Kidney glomerular epithelial cell (primary cell): ENCODE measurements around the gene PDSS2.
A peak's percentile ranks its signal among the peaks of the same experiment; 100 is the strongest.

ENCODE experiments used
- DNase-seq: peaks from one replicate; lab custom pipeline; 2025; lab: John Stamatoyannopoulos, UW

PDSS2 gene

DNA sequence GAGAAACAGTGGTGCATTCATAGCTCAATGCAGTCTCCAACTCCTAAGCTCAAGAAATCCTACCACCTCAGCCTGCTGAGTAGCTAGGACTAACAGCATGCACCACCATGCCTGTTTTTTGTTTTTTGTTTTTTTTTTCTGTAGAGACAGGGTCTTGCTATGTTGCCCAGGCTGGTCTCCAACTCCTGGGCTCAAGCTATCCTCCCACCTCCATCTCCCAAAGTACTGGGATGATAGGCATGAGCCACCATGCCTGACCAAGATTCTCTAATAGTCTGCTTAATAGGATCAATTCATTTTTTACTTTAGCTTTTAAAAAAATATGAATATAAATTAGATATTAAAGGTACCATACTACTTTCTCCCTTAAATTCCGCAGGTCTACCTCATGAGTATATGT is 191.7 kb downstream of the PDSS2 start:
- no peak for DNase-seq

DNA sequence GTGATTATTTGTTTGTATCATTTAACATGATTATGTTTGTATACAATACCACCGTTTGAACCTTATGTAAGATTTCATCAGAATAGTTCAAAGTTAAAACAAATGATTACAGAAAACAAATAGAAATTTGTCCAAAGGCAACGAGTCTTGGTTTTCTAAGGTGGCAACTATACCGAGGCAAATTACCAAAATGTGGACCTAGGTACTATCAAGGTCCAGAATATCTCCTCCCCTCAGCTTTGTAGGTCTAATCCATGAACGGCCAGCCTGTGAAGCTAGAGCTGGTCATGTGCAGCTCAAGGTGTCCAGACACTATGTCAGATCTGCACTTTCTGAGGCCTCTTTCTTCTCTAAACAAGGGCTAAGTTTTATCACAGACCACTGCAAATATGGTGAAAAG is 192.4 kb downstream of the PDSS2 start:
- DNase-seq: no peak

DNA sequence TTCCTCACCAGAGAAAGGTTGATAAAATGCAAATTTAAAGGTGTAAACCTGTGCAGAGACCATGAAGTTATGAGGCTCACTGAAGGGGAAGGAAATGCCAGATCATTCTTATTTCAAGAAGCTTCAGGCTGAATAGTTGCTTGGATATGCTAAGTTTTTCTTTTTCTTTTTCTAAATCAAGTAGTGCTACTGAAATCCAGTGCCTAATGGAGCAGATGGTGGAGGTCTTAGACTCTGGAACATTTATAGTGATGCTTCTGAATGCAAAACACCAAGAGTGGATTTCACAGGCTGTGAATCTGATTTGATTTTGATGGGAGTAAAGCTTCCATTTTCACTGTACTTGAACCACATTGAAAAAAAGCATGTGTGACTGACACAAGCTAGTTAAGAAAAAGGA is 192.8 kb downstream of the PDSS2 start:
- no peak for DNase-seq

DNA sequence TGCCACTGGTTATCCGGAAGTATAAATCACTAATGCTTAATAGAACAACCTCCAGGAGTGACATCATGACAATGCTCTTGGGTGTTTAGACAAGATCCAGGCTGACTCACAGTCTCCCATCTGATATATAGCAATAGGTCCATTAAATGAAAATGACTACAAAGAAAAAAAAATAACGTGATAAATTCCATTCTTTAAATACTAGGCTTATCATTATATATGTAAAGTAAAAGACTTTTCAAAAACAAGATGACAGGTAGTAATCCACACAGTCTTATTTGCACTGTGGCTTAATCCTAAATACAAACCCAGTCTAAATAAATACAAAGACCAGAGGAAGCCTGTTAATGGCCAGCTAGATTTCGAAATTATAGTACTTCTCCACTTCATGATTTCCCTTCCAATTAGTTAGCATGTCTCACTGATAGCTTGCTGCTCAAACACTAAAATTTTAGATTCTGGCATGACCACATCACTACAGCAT is 195.0 kb downstream of the PDSS2 start:
- peak; percentile 41 for DNase-seq

DNA sequence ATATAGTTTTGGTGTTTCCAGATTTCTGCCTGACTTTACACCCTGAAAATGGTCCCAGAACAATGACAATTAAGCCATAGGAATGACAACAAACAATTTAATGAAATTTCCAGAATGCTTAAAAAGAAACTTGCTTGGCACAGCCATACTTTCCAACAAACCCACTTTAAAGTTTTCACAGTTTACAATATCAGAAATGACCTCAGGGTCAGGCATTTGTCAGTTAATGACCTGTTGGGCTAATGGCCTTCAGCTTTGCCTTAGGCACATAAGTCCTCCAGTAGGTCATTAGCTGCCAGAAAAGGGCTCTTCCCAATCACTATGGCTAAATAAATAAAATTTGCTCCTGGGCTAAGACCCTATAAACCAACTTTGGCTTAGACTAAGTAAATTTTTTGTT is 199.4 kb downstream of the PDSS2 start:
- DNase-seq: no peak

DNA sequence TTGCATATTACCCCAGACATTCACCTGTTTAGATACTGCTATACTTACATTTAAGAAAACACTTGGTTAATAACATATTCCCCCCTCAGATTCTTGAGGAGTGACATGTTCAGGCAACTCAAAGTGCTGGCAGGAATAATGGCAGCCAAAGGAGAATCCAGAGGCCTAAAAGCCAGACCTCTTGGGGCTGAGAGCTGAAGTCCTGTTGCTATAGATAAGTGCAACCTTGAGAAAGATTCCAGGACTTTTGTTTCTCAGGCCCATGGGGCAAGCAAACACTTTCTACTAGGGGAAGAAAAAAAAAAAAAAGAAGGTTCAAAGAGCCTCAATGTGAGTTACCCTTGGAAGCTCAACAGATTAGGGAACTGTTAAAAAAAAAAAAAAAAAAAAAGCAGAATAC is 211.2 kb downstream of the PDSS2 start:
- DNase-seq: no peak

DNA sequence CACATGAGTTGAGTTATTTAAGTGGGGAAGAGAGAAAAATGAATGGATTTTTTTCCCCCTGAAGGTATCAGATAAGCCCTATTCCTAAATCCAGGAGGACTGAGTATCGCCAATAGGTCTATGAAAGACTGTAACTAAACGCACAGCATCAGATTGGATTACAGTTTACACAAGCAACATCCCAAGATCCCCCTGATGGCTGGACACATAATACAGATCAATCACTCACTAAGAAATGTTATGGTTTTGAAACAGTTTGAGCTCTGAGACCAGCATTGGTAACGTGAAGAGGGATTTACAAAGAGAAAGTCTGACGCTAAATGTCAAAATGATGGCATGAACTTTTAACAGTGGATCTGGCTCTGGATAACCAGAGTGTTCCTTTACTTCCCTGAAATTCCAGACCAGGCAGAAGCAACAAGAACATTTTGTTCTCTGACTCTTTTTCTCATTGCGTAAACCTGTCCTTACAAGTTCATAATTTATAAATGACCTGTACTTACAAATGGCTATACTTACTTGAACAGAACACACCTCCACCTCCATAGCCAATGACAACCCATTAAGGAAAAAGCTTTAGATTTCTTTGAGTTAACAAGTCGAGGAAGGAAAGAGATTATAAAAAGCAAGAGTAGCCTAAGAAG is 212.3 kb downstream of the PDSS2 start:
- no peak for DNase-seq

DNA sequence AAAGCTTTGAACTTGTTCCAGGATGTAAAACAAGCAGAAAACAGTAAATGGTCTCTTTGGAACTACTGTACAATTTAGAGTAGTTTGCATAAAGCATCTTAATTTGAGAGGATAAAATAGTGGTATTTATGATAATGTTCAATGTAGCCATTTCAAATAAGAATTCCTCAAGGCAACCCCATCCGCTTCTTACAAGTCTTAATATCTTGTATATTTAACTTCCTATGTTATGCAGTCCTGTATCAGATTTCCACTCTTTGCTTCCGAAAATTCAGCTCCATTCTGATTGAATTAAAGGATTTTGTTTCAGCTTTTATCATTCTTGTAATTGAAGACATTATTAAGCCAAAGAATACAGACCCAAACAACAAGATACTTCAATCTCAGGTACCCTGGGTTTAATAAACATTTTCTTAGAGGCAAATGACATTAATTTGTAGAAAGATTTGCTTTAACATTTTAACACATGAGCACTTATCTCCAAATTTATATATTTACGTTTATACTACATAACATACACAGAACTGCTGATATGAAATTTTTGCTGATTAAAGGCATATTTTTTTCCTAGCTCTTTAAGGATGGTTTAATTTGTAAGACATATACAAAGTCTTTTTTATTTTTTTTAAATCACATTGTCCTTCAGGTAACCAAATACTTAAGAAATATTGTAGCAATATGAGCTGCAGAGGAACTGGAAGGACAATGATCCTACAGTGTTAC is 213.0 kb downstream of the PDSS2 start:
- DNase-seq: no peak

DNA sequence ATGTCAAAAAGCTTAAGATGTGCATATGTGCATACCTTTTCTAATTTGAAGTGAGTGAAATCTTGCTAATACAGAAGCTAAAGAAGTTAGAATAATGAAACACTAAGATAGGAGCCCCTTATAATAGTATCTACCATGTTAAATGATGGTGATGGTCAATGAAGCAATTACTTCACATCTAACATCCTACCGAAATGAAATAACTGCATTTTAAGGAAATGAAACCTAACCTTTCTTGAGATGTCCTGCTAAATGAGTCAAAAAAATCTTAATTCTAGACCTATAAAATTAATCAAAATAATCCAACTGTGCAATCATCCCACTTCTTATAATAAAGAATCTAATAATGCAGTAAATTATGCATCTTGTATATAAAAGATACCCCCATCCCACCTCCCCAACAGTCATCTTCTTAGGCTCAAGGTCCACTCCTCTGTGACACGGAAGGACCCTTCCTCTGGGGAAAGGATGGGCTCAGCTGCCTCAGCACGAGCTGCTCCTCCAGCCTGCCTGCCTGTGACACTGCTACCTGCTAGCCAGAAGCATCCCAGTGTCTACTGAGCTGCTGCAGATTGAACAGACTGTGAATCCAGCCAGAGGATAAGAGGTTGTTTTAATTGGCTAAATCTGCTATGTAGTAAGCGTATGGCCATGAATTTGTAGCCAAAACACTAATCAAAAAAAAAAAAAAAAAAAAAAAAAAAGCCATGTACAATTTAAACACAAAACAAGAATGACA is 214.5 kb downstream of the PDSS2 start:
- no peak for DNase-seq

DNA sequence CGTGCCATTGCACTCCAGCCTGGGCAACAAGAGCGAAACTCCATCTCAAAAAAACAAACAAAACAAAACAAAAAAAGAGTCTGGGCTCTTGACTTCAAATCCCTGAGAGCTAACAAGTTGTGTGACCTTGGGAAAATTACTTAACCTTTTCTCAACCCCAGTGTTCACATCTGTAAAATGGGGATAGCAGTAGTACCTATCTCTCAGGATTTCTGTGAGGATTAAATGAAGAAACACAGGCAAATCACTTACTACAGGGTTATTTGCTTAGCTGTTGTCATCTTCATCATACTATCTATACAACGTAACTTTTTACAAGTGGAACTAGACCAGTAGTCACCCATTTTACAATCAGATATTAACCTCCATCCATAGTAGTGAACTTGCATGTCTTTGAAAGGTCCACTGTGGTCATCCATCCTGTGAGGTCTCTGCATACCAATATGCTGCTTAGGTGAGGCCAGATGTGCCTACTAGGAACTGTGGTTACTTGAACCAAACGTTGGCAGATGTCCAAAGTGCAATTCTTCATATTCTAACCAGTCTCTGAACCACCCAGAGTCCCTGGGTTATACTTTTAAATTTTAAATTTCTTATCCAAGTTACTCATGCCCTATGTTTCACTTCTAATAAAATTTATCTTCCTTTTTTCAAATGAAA is 215.2 kb downstream of the PDSS2 start:
- no peak for DNase-seq

DNA sequence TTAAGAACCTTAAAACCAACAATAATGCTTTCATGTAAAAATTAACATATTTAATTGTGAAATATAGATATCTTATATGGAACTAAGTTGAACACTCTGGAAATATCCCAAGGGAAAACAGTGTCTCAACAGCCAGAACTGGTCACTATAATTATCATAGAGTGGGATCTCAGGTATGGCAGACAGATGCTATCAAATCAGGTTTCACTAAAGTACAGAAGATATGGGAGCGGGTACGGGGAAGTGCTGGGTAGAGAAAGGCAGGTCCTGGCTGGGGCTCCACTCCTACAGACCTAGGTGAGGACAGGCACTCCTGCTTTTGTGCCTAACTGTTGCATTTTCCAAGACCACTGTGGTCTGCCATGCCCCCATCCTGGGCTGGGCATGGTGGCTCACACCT is 215.9 kb downstream of the PDSS2 start:
- DNase-seq: no peak

DNA sequence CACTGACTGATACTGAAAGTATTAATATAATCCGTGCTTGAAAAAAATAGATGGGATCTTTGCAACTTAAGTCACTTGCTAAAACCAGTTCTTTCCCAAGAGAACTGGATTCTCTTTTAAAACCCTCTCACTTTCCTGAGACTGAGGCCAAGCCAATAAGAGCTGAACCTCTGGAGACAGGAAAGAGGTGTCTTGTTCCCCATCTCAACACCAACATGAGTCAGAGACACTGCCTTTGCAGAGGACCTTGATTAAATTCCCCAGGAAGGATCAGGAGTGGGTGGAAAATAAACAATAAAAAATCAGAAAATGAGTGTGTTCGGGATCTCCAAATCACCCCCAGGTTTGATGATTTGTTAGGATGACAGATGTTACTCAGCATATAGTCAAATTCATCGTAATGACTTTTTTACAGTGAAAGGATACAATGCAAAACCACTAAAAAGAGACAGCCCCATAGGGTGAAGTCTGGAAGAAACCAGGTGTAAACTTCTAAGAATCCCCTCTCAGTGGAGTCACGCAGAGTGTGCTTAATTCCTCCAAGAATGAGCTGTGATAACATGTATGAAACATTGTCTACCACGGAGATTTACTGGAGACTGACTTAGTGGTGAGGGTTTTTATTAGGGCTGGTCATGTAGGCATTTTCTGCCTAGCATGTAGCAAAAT is 221.2 kb downstream of the PDSS2 start:
- no peak for DNase-seq

DNA sequence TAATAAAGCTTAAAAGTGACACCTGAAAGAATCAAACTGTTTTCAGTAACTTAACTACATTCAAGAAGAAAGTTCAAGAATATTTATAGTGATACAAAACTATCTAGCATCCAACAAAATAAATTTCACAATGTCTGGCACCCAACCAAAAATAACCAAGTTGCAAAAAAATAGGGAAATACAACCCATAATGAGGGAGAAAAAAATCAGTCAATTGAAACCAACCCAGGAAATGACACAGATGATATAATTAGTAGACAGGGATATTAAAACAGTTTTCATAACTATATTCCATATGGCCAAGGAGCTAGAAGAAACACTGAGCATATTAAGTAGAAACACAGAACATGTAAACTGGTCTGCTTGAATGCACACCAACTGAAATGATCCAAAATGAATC is 223.9 kb downstream of the PDSS2 start:
- DNase-seq: no peak

DNA sequence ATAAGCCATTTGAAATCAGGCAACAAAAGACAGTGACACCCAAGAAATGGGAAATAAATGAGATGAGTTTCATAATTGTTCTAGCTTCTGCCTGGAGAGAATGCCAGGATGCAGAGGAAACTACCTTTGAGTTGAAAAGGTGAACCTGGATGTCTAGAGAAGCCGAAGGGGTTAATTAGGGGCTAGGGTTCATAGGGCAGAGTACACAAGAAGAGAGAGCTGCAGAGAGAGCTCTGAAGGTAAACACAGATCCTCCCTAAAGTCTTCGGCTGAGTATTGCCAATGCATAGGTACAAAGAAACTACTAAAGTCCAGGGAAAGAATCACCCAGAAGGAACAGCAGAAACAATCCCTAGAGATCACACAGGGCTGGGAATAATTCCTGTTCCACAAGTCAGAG is 224.4 kb downstream of the PDSS2 start:
- no peak for DNase-seq

DNA sequence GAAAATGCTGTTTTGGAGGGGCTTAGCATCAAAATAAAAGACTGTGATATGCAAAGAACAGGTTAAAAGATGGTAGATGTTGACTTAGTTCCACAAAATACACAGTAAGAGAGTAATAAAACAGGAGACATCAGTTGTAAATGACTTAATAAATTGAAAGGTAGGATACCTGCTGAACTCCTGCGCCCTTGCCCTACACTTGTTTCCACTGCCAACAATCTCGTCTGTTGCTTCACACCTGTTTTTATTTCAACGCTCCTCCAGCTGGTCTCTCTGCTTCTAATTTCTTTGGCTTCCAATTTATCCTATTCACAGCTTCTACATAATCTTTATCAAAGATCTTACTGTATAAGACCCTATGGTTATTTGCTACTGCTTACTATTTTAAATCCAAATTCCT is 228.1 kb downstream of the PDSS2 start:
- DNase-seq: no peak

DNA sequence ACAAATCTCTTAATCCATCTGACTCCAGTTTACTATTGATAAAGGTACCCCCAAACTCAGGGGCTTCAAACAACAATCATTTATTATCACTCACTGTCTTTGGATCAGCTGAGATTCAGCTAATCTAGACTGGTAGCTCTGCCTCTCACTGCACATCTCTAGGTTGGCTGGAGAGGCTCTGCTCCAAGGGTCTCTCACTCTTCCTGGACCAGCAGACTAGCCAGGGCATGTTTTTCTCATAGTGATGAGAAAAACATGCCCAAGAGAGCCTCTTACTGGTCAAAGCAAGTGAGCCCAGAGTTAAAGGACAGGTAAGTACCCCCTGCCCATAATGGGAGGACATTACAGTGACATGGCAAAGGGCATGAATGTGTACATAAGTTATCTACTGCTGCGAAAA is 228.9 kb downstream of the PDSS2 start:
- no peak for DNase-seq

DNA sequence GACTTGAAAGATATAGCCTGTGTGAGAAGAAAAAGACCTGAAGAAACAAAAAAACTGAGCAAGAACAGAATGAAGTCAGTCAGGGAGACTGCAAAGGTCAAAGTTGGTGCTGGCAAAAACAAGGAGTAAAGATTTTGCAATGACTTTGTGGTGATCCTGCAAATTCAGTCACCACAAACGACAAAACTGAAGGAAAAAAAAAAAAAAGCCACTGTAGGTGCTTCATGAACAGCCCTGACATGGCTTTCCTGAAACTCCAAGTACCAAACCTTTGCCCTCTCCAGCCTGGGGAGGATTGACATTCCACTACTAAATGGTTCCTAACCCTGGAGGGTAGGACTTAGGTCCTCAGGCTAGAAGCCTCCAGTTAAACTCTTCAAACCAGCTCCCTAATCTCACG is 229.3 kb downstream of the PDSS2 start:
- no peak for DNase-seq

DNA sequence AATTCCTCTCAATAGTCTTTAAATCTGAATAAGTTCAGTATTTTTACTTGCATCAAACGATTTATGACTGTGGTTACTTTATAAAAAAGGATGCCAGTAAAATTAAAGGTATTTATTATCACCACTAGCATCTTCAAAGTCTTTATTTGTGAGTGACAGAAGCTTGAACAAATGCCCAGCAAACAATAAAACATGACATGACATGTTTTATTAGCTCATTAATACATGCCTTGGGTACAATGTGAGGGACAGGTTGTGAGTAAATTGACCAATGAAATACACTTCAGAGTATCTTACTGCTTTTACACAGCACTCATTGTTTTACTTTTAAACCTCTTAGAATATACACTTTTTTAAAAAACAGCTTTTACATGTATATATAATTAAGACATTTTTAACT is 230.6 kb downstream of the PDSS2 start:
- DNase-seq: no peak

DNA sequence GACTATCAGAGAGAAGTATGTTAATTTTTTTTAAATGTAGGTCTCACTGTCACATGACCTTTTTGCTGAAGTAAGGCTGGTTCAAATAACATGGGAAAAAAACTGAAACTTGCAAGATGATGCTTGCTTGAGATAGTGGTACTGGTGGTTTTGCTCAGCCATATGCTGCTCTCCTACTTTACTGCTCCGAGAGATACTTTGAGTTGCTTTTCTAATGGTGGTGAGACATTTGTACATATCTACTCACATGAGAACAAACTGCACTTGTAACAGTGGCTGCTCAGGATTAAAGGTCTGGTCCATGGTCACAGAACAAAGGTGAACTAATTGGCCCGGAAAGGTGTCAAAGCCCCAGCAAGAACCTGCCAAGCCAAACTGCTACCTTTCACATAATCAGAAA is 237.8 kb downstream of the PDSS2 start:
- DNase-seq: no peak

DNA sequence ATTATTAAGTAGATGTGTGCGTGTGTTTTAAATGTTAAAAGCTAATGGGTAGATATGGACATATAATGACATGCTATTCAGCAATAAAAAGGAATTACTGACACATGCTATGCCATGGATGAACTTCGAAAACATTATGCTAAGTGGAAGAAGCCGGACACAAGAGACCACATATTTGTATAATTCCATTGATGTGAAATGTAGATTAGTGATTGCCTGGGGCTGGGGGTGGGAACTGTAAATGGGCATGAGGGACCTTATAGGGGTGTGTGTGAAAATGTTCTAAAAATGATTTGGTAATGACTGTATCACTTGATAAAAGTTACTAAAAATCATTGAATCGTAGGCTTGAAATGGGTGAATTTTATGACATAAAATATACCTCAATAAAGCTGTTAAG is 239.5 kb downstream of the PDSS2 start:
- DNase-seq: no peak

DNA sequence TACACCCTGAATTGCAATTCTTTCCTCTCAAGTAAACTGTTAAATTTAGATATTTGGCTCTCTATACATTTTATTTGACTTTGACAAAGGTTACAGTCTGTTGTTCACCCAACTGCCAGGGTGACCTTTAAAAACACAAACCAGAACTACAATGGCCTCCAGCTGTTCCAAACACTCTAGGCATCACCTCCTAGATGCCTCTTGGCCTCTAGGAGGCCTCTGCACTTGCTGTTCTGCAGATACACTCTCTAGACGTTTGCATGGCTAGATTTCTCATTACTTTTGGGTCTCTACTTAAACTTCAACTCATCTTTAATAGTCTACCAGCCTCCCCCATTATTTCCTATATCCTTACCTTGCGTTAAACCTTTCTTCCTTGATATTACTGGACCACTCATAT is 241.2 kb downstream of the PDSS2 start:
- DNase-seq: no peak

DNA sequence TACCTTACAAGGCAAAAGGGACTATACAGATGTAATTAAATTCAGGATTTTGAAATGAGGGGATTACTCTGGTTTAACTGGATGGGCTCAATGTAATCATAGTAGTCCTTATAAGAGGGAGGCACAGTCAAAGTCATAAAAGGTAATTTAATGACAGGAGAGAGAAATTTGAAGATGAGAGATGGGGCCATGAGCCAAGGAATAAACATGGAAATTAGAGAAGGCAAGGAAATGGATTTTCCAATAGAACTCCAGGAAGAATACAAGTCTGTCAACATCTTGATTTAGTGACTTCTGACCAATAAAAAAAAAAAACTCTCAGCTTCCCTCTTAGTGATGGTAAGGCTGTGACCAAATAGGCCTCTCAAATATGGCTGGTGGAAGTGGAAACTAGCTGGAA is 242.1 kb downstream of the PDSS2 start:
- no peak for DNase-seq
